ENCODE data around the gene RTF1.

The RTF1 gene

DNA sequence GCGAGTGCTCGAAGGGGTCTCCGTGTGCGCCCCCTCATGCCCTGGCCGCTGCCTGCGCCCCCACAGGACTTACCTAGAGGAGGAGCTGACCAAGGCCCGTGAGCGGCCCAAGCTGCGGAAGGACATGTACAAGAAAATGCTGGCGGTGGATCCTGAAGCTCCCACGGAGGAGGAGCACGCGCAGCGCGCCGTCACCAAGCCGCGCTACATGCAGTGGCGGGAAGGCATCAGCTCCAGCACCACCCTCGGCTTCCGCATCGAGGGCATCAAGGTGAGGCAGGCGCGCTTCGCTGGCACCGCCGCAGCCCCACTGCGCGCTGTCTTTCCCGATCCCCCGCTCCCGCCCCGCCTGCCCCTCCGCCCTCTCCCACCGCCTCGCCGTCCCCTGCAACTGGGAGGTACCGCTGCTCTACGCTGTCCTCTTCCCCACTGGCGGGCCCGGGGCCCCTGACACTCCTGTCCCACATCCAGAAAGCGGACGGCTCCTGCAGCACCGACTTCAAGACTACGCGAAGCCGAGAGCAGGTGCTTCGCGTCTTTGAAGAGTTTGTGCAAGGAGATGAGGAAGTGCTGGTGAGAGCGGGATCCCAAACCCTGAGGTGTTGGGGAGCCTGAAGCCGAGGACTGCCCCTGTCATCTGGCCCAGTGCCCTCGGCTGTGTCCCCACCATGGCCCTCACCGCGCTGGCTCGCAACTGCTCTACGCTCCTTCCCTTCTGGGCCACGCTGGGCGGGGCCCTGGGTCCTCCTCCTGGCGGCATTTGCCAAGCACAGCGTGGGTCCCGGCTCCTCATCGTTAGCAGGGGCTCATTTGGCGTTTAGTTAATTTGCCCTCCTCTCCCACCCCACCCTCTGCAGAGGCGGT, 85.3 kb downstream of the RTF1 start:
- TF ChIP-seq SPI1 (IDR thresholded peaks at IDR 0.05; ENCODE audit: low read depth, low read length) (peak; percentile 65), TAF1 (IDR thresholded peaks at IDR 0.05; ENCODE audit: low read depth, low read length) (no peak)
- DNase-seq (ENCODE audit: insufficient read length, low spot score) (peak; percentile 56), FAIRE-seq (peak; percentile 66)

DNA sequence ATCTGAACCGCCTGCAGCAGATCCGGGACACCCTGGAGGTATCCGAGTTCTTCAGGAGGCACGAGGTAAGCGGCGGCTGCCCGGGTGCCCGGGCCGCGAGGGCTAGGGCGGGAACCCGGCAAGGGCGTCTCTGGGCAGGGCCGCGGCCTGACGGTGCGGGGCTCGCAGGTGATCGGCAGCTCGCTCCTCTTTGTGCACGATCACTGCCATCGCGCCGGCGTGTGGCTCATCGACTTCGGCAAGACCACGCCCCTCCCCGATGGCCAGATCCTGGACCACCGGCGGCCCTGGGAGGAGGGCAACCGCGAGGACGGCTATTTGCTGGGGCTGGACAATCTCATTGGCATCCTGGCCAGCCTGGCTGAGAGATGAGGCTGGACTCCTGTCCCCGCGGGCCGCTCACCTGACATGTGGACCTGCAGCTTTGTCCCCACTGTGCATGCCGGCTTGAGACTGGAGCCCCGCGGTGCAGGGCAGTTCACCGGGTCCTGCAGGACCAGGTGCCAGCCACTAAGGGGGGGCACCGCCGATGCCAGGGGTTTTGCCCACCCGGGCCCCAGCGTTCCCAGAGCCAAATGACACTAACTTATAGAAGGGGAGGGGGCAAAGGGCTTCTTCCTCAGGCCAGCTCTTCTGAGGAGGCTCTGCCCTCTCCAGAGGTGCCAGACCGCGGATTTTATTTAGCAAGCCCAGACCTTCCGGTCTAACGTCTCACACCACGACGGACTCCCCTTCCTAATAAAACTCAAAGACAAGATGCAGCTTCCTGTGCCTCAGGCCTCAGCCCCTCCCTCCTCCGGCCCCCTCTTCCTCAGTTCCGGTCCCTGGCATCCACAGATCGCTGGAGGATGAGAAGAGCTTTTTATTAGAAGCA, 86.1 kb downstream of the RTF1 start:
- FAIRE-seq: no peak
- no peak for TF ChIP-seq POLR2A (IDR thresholded peaks at IDR 0.05; ENCODE audit: low read depth, low read length)
- no peak for TF ChIP-seq POLR2AphosphoS5 (IDR thresholded peaks at IDR 0.05; ENCODE audit: low read depth, low read length)
- TF ChIP-seq PAX5 (IDR thresholded peaks at IDR 0.05; ENCODE audit: insufficient read depth, low read length, severe bottlenecking): no peak
- TF ChIP-seq TAF1 (IDR thresholded peaks at IDR 0.05; ENCODE audit: low read depth, low read length): no peak
- no peak for TF ChIP-seq SPI1 (IDR thresholded peaks at IDR 0.05; ENCODE audit: low read depth, low read length)
- TF ChIP-seq POU2F2 (IDR thresholded peaks at IDR 0.05; ENCODE audit: low read depth, low read length): no peak
- no peak for DNase-seq (ENCODE audit: insufficient read length, low spot score)

DNA sequence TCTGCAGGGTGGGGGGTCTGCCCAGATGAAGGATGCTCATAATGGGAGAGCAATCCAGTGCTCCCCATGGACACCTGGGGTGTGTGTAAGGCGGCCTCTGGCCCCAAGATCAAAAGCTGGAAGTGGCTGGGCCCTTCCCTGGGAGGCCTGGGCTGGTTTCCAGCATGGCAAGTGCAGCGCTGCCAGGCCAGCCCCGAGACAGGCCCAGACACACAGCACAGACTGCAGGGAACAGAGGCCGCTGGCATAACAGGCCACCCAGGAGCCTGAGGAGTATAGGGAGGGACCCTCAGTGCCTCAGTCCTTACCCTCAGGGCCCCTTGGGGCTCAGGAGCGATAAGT, 86.7 kb downstream of the RTF1 start:
- no peak for TF ChIP-seq PAX5 (IDR thresholded peaks at IDR 0.05; ENCODE audit: insufficient read depth, low read length, severe bottlenecking)
- TF ChIP-seq SPI1 (IDR thresholded peaks at IDR 0.05; ENCODE audit: low read depth, low read length): no peak
- TF ChIP-seq POLR2A (IDR thresholded peaks at IDR 0.05; ENCODE audit: low read depth, low read length): no peak
- no peak for TF ChIP-seq POU2F2 (IDR thresholded peaks at IDR 0.05; ENCODE audit: low read depth, low read length)
- no peak for TF ChIP-seq POLR2AphosphoS5 (IDR thresholded peaks at IDR 0.05; ENCODE audit: low read depth, low read length)
- TF ChIP-seq TAF1 (IDR thresholded peaks at IDR 0.05; ENCODE audit: low read depth, low read length): no peak
- DNase-seq (ENCODE audit: insufficient read length, low spot score): no peak
- no peak for FAIRE-seq

DNA sequence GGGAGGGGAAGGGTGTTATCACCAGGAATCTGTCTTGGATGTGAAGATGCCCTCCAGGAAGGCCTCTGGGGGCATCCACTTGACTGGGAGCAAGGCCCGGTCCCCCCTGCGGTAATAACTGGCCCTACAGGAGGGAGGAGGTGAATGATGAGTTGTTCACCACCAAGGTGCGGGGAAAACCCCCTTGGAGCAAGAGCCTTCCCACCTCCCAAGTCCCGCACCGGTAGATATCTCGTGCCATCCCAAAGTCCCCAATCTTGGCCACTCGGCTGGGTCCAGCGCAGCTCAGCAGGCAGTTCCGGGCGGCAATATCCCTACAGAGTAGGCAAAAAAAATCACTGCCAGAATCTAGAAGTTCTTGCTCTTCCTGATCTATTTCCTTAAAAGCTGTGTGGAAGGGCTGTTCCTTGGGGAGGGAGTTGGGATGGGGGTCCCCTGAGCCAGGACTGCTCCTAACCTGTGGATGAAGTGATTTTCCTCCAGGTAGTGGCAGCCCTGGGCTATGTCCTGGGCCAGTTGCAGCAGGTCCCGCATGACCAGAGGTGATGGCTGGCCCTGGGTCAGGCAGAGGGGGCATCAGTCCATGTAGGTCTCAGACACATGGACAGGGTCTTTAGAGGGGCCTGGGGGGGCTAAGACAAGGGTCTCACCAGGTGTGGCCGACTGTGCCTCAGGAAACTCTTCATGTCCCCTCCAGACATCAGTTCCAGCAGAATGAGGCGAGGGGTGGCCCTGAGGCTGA, 88.0 kb downstream of the RTF1 start:
- TF ChIP-seq POLR2AphosphoS5 (IDR thresholded peaks at IDR 0.05; ENCODE audit: low read depth, low read length): no peak
- no peak for TF ChIP-seq PAX5 (IDR thresholded peaks at IDR 0.05; ENCODE audit: insufficient read depth, low read length, severe bottlenecking)
- TF ChIP-seq POU2F2 (IDR thresholded peaks at IDR 0.05; ENCODE audit: low read depth, low read length): no peak
- no peak for TF ChIP-seq SPI1 (IDR thresholded peaks at IDR 0.05; ENCODE audit: low read depth, low read length)
- TF ChIP-seq TAF1 (IDR thresholded peaks at IDR 0.05; ENCODE audit: low read depth, low read length): no peak
- TF ChIP-seq POLR2A (IDR thresholded peaks at IDR 0.05; ENCODE audit: low read depth, low read length): no peak
- no peak for FAIRE-seq
- DNase-seq (ENCODE audit: insufficient read length, low spot score): no peak

DNA sequence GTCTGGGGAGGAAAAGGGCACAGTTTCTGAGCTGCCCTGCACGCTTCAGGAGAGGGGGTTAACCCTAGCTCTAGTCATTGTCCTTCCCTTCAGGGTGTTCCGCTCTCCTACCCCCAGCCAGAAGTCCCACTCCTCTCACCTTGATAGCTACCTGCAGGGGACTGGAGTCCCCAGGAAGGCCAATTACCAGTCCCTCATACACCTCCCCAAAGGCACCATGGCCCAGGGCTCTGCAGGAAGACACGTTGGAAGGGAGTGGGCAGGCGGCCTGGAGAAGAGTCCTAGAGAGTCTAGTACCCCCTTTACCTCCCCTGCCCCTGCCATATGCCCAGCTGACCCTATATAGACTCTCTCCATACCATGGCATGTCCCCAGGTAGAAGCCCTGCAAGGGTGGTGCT, 88.9 kb downstream of the RTF1 start:
- no peak for FAIRE-seq
- TF ChIP-seq SPI1 (IDR thresholded peaks at IDR 0.05; ENCODE audit: low read depth, low read length) (no peak), PAX5 (IDR thresholded peaks at IDR 0.05; ENCODE audit: insufficient read depth, low read length, severe bottlenecking) (no peak), POLR2A (IDR thresholded peaks at IDR 0.05; ENCODE audit: low read depth, low read length) (no peak), TAF1 (IDR thresholded peaks at IDR 0.05; ENCODE audit: low read depth, low read length) (no peak), POU2F2 (IDR thresholded peaks at IDR 0.05; ENCODE audit: low read depth, low read length) (no peak), POLR2AphosphoS5 (IDR thresholded peaks at IDR 0.05; ENCODE audit: low read depth, low read length) (no peak)
- no peak for DNase-seq (ENCODE audit: insufficient read length, low spot score)

DNA sequence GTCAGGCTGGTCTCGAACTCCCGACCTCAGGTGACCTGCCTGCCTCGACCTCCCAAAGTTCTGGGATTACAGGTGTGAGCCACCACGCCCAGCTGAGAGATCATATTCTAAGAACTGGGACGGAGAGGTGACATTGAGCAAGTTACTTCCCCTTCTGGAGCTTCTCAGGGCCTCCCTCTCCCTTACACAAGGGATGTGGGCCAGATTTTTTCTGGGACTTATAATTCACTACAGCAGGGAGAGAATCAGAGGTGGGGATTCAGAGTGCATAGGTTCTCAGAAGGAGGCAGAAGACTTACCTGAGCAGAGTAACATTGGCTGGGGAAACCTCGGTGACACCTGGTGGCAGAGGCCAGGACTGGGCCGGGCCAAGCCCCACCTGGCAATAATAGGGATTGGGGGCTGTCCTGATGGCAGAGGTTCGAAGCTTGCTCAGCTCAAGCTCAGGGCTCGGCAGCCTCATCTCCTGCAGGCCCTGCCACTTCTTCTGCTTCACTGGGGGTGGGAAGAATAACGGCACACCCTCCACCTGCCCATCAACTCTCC, 90.0 kb downstream of the RTF1 start:
- DNase-seq (ENCODE audit: insufficient read length, low spot score) (no peak), FAIRE-seq (no peak)
- TF ChIP-seq TAF1 (IDR thresholded peaks at IDR 0.05; ENCODE audit: low read depth, low read length): no peak
- TF ChIP-seq POLR2A (IDR thresholded peaks at IDR 0.05; ENCODE audit: low read depth, low read length): no peak
- TF ChIP-seq POLR2AphosphoS5 (IDR thresholded peaks at IDR 0.05; ENCODE audit: low read depth, low read length): no peak
- no peak for TF ChIP-seq PAX5 (IDR thresholded peaks at IDR 0.05; ENCODE audit: insufficient read depth, low read length, severe bottlenecking)
- no peak for TF ChIP-seq SPI1 (IDR thresholded peaks at IDR 0.05; ENCODE audit: low read depth, low read length)
- TF ChIP-seq POU2F2 (IDR thresholded peaks at IDR 0.05; ENCODE audit: low read depth, low read length): no peak

DNA sequence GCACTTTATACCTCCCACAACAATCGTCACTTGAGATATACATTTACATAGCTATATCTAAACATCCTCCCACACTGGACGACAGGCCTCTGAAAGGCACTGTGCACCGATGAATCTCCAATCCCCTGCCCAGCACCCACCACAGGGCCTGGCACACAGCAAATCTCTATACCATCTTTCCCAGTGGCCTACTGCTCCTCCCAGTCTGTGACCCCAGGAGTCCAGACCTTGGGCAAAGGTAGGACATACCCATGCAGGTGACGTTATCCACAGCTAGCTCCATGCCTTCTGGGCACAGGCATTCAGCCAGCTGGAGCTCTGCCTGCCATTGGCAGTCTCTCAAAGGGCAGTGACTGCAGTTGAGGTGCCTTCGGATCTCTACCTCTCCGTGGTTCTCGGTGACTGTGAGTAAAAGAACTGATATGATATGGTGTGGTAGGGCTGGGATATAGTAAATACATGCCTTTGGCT, 91.0 kb downstream of the RTF1 start:
- FAIRE-seq (no peak), DNase-seq (ENCODE audit: insufficient read length, low spot score) (no peak)
- TF ChIP-seq POLR2AphosphoS5 (IDR thresholded peaks at IDR 0.05; ENCODE audit: low read depth, low read length) (no peak), SPI1 (IDR thresholded peaks at IDR 0.05; ENCODE audit: low read depth, low read length) (no peak), POLR2A (IDR thresholded peaks at IDR 0.05; ENCODE audit: low read depth, low read length) (no peak), POU2F2 (IDR thresholded peaks at IDR 0.05; ENCODE audit: low read depth, low read length) (no peak), PAX5 (IDR thresholded peaks at IDR 0.05; ENCODE audit: insufficient read depth, low read length, severe bottlenecking) (no peak), TAF1 (IDR thresholded peaks at IDR 0.05; ENCODE audit: low read depth, low read length) (no peak)

DNA sequence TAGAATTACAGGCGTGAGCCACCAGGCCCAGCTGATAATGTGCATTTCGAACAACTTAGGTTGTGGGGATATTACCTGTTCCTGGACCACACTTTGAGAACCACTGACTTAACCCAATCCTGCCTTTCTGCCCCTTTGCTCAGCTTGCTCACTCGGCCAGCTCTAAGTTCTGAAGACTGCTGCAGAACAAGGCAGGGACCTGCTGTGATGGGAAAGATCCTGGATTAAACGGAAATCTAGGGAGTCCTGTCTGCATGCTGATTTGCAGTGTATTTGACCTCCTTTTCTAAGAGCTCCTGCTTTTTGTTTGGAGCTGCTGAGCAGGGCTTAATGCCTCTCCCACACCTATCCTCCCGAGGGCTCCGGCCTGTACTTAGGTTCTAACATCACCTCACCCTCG, 93.8 kb downstream of the RTF1 start:
- DNase-seq (ENCODE audit: insufficient read length, low spot score): no peak
- TF ChIP-seq SPI1 (IDR thresholded peaks at IDR 0.05; ENCODE audit: low read depth, low read length): no peak
- no peak for TF ChIP-seq TAF1 (IDR thresholded peaks at IDR 0.05; ENCODE audit: low read depth, low read length)
- TF ChIP-seq POLR2A (IDR thresholded peaks at IDR 0.05; ENCODE audit: low read depth, low read length): no peak
- TF ChIP-seq POU2F2 (IDR thresholded peaks at IDR 0.05; ENCODE audit: low read depth, low read length): no peak
- no peak for TF ChIP-seq POLR2AphosphoS5 (IDR thresholded peaks at IDR 0.05; ENCODE audit: low read depth, low read length)
- TF ChIP-seq PAX5 (IDR thresholded peaks at IDR 0.05; ENCODE audit: insufficient read depth, low read length, severe bottlenecking): no peak
- FAIRE-seq: no peak
